NCI-H146 treated with DMSO at 0.1 percent for 48 hours (cell line): ENCODE data around the gene TNFRSF1A.

Experiments used
- DNase-seq: peaks from one replicate; lab custom pipeline; 2025; ENCODE audit not compliant: unreplicated experiment; lab: John Stamatoyannopoulos, UW

TNFRSF1A gene

GRCh38 chr12:6374786-6375160 is 32.9 kb upstream of the TNFRSF1A start:
- no peak for DNase-seq

GRCh38 chr12:6374028-6374785 is 32.3 kb upstream of the TNFRSF1A start:
- DNase-seq, result peak; percentile 35

- peak; percentile 99 for DNase-seq
These were observed 31.3 kb upstream of the TNFRSF1A start for GRCh38 chr12:6373022-6373787.

- peak; percentile 89 for DNase-seq
These were observed 30.6 kb upstream of the TNFRSF1A start for GRCh38 chr12:6372403-6373003.

GRCh38 chr12:6370994-6371754 is 29.3 kb upstream of the TNFRSF1A start:
- peak; percentile 100 for DNase-seq

GRCh38 chr12:6370576-6370935 is 28.7 kb upstream of the TNFRSF1A start:
- no peak for DNase-seq

GRCh38 chr12:6369916-6370575 is 28.2 kb upstream of the TNFRSF1A start:
- DNase-seq, result no peak

- no peak for DNase-seq
These were observed 27.1 kb upstream of the TNFRSF1A start for GRCh38 chr12:6368906-6369525.

- no peak for DNase-seq
These were observed 26.4 kb upstream of the TNFRSF1A start for GRCh38 chr12:6367969-6368892.

GRCh38 chr12:6367065-6367968 is 25.4 kb upstream of the TNFRSF1A start:
- no peak for DNase-seq

- DNase-seq, result no peak
These were observed 22.1 kb upstream of the TNFRSF1A start for GRCh38 chr12:6364044-6364374.

- no peak for DNase-seq
These were observed 21.6 kb upstream of the TNFRSF1A start for GRCh38 chr12:6363330-6364043.

GRCh38 chr12:6363010-6363329 is 21.1 kb upstream of the TNFRSF1A start:
- no peak for DNase-seq

- DNase-seq, result no peak
These were observed 20.5 kb upstream of the TNFRSF1A start for GRCh38 chr12:6362403-6362802.

- no peak for DNase-seq
These were observed 20.0 kb upstream of the TNFRSF1A start for GRCh38 chr12:6361834-6362233.

GRCh38 chr12:6360578-6361490 is 19.0 kb upstream of the TNFRSF1A start:
- no peak for DNase-seq

GRCh38 chr12:6360080-6360571 is 18.2 kb upstream of the TNFRSF1A start:
- DNase-seq, result no peak
